GM11168 (cell line): ENCODE measurements around the gene CHTOP.

Source experiments
- in situ Hi-C: fragments of 300-500 bp; cut with MboI; formaldehyde crosslinking; loops from one replicate; pipeline ENCODE4 v1.12.0; 2022; ENCODE audit warnings: low sequenced_read_pairs; ENCODE audit not compliant: unreplicated experiment

Gene CHTOP

DNA sequence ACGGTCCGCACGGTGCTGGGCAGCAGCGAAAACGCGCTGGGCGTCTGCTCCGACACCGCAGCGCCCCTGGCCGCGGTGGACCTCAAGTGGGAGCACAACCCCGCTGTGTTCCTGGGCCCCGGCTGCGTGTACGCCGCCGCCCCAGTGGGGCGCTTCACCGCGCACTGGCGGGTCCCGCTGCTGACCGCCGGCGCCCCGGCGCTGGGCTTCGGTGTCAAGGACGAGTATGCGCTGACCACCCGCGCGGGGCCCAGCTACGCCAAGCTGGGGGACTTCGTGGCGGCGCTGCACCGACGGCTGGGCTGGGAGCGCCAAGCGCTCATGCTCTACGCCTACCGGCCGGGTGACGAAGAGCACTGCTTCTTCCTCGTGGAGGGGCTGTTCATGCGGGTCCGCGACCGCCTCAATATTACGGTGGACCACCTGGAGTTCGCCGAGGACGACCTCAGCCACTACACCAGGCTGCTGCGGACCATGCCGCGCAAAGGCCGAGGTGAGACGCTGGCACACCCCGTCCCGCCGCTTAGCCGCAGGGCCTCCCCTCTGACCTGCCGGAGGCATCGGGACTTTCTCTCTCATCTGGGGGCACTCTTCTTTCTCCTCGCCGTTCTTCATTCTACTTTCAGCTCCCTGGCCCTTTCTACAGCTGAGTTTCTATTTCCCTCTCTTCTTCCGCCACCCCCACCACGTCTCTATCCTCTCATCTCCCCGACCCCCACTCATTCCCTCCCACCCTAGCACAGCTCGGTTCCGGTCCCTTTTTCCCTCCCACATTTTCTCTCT lies 45.7 kb downstream of the CHTOP start:
- in situ Hi-C loops: loop anchor here (5.0 to 10.0 kb wide), 3 partner anchors 65 to 295 kb away; partner anchors contain the start of gene JTB

DNA sequence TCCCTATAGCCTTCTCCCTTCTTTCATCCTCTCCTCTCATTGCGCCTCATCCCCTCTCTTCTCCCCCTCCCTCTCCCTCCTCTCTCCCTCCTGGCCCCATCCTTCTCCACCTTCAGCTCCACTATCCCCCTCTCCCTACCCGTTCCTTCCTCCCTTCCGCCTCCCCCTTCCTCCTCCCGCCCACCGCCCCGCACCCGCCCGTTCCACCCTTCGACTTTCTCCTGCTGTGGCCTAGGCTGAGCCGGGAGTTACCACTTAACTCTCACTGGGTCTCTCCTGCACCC lies 46.2 kb downstream of the CHTOP start:
- in situ Hi-C loops: no loop called here

- in situ Hi-C loops: no loop called here
Observed at GRCh38 chr1:153682730-153683129, 48.9 kb downstream of the CHTOP start.

GRCh38 chr1:153683854-153684253 lies 50.0 kb downstream of the CHTOP start:
- in situ Hi-C loops: no loop called here

DNA sequence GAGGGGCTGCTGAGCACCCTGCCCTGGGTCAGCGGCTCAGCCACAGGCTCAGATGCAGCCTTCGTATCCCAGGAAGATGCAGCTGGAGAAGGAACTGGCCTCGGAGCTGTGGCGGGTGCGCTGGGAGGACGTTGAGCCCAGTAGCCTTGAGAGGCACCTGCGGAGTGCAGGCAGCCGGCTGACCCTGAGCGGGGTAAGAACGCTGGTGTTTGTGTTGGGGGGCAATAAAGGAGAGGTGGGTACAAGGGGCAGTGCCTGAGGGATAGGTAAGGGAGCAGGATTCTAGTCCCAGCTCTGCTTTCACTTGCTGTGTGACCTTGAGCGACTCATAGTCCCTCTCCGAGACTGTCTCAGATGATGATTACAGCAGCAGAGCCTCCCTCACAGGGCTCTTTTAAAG lies 51.0 kb downstream of the CHTOP start:
- in situ Hi-C loops: no loop called here

DNA sequence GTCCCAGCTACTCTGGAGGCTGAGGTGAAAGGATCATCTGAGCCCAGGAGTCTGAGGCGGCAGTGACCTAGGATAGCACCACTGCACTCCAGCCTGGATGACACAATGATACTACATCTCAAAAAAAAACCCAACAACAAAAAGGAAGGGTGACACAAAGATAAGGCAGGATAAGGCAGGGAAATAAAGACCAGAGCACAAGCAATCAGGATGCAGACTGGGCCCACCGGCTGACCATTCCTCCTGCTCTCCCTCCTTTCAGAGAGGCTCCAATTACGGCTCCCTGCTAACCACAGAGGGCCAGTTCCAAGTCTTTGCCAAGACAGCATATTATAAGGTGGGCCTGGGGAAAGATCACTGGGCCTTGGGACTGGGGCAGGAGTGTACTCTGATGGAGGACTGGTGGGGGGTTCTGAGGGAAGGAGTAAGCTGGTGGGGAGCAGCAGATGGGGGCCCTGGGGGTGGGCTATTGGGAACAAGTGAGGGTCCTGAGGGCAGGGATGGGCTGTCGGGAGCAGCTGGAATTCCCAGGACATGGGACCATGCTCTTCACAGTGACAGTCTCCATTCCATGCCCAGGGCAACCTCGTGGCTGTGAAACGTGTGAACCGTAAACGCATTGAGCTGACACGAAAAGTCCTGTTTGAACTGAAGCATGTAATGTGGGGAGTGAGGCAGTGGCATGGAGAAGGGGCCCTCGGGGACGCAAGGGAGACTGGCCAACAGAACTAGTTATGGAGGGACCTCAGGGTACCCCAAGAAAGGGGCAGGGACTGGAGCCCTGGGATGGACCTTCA lies 51.9 kb downstream of the CHTOP start:
- in situ Hi-C loops: no loop called here

- in situ Hi-C loops: no loop called here
Observed at GRCh38 chr1:153687346-153688125, 53.7 kb downstream of the CHTOP start.

GRCh38 chr1:153688276-153688675 lies 54.4 kb downstream of the CHTOP start:
- in situ Hi-C loops: no loop called here

DNA sequence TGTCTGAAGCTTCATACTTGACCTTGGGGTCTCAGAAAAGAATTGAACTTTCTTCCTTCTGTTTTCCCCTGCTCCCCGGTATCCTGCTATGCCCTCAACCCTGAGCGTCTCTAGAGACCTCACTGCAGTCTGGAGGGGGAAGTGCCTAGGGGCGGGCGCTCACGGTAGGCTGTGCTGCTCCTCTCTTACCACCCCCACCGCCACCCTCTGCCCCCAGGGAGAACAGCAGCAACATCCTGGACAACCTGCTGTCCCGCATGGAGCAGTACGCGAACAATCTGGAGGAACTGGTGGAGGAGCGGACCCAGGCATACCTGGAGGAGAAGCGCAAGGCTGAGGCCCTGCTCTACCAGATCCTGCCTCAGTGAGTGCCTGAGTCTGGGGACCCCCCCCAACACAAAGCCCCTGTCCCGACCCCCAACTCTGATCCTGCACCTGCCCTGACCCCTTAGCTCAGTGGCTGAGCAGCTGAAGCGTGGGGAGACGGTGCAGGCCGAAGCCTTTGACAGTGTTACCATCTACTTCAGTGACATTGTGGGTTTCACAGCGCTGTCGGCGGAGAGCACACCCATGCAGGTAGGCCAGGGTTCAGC lies 55.0 kb downstream of the CHTOP start:
- in situ Hi-C loops: no loop called here

GRCh38 chr1:153693466-153693865 lies 59.6 kb downstream of the CHTOP start:
- in situ Hi-C loops: no loop called here
